Brain microvascular endothelial cell (primary cell): ENCODE measurements around the gene CARD8.
"Not testable (repeated sequence)": the region's sequence is repeated elsewhere in the genome, so short reads cannot be mapped to it uniquely, and the experiment has no call there.

Experiments
- DNase-seq: peaks from one replicate; pipeline ENCODE4 v3.0.0-alpha.2; 2020
- H3K27ac ChIP-seq: fragments of 250-450 bp; sonication (Bioruptor Pico); 2 replicates; pipeline ENCODE4 v1.5.1; 2020; ENCODE audit warnings: mild to moderate bottlenecking, moderate library complexity
- H3K27me3 ChIP-seq: fragments of 250-450 bp; sonication (Bioruptor Pico); replicated peaks from 2 replicates; pipeline ENCODE4 v1.5.1; 2020; ENCODE audit warnings: mild to moderate bottlenecking
- H3K36me3 ChIP-seq: fragments of 250-450 bp; sonication (Bioruptor Pico); replicated peaks from 2 replicates; pipeline ENCODE4 v1.5.1; 2020; ENCODE audit warnings: mild to moderate bottlenecking
- H3K4me3 ChIP-seq: 2 replicates; pipeline ENCODE4 v1.5.1; 2011; ENCODE audit warnings: low read depth, mild to moderate bottlenecking, control low read depth, low read length, moderate library complexity
- in situ Hi-C: cut with HindIII; loops from 2 replicates; pipeline ENCODE4 v1.10.0; 2017; ENCODE audit warnings: low sequenced_read_pairs, low pct_ligation_motif_present
- TF ChIP-seq, protein P1 (sequence below): IDR thresholded peaks from 2 replicates; pipeline ENCODE4 v1.5.1; 2011; ENCODE audit warnings: low read depth, mild to moderate bottlenecking, moderate library complexity, low read length, control low read depth, inconsistent platforms; ENCODE audit errors: missing control alignments

The CARD8 gene

GRCh38 chr19:48247212-48247611 lies 8.5 kb downstream of the CARD8 start:
- Histone ChIP-seq H3K27me3 (no peaks in the 10 kb centered on the region), H3K4me3 (no peak overlapping the region), H3K27ac (no peak overlapping the region), H3K36me3 (peaks cover 18% of the 10 kb centered on the region)
- no peak for DNase-seq
- TF ChIP-seq, protein P1, sequence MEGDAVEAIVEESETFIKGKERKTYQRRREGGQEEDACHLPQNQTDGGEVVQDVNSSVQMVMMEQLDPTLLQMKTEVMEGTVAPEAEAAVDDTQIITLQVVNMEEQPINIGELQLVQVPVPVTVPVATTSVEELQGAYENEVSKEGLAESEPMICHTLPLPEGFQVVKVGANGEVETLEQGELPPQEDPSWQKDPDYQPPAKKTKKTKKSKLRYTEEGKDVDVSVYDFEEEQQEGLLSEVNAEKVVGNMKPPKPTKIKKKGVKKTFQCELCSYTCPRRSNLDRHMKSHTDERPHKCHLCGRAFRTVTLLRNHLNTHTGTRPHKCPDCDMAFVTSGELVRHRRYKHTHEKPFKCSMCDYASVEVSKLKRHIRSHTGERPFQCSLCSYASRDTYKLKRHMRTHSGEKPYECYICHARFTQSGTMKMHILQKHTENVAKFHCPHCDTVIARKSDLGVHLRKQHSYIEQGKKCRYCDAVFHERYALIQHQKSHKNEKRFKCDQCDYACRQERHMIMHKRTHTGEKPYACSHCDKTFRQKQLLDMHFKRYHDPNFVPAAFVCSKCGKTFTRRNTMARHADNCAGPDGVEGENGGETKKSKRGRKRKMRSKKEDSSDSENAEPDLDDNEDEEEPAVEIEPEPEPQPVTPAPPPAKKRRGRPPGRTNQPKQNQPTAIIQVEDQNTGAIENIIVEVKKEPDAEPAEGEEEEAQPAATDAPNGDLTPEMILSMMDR: no peak
- in situ Hi-C loops: no loop called here

GRCh38 chr19:48246101-48246500 lies 9.6 kb downstream of the CARD8 start:
- Histone ChIP-seq H3K27me3 (no peaks in the 10 kb centered on the region), H3K27ac (no peak overlapping the region), H3K4me3 (no peak overlapping the region), H3K36me3 (peaks cover 18% of the 10 kb centered on the region)
- TF ChIP-seq, protein P1: no peak
- in situ Hi-C loops: no loop called here
- DNase-seq: no peak

DNA sequence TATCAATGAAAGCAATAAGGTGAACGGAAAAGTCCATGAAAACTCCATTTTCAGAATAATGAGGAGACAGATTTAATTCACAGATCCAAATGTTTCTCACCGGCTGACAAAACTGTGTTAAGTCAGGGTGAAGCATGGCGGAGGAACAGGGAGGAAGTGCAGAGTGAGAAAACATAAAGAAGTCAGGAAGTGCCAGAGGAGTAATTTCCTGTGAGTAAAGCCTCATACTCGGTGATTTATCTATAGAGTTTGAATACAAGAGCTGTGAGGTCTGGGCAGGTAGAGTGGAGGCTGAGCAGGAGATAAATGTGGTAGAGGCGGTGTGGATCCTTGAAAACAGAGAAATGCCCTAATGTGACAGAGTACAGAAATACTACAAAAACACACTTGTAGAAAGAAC lies 11.4 kb downstream of the CARD8 start:
- in situ Hi-C loops: no loop called here
- H3K4me3 ChIP-seq: no peak overlapping the region
- no peaks in the 10 kb centered on the region for H3K27me3 ChIP-seq
- DNase-seq: peak; percentile 26
- H3K27ac ChIP-seq: peak overlapping the region; percentile 16
- TF ChIP-seq, protein P1: no peak
- H3K36me3 ChIP-seq: peaks cover 20% of the 10 kb centered on the region

- in situ Hi-C loops, H3K27me3 ChIP-seq, H3K4me3 ChIP-seq, DNase-seq, H3K27ac ChIP-seq: not testable (repeated sequence)
- peaks cover 16% of the 10 kb centered on the region for H3K36me3 ChIP-seq
Observed at GRCh38 chr19:48241771-48242170, 13.9 kb downstream of the CARD8 start.

GRCh38 chr19:48239582-48240141 lies 16.1 kb downstream of the CARD8 start:
- DNase-seq: peak; percentile 36
- TF ChIP-seq, protein P1: no peak
- Histone ChIP-seq H3K27me3 (no peaks in the 10 kb centered on the region), H3K4me3 (no peak overlapping the region), H3K36me3 (peaks cover 15% of the 10 kb centered on the region), H3K27ac (no peak overlapping the region)
- in situ Hi-C loops: no loop called here

- TF ChIP-seq, protein P1: no peak
- DNase-seq: no peak
- no peak overlapping the region for H3K27ac ChIP-seq
- in situ Hi-C loops: no loop called here
- peaks cover 15% of the 10 kb centered on the region for H3K36me3 ChIP-seq
- no peaks in the 10 kb centered on the region for H3K27me3 ChIP-seq
- no peak overlapping the region for H3K4me3 ChIP-seq
Observed at GRCh38 chr19:48239120-48239519, 16.6 kb downstream of the CARD8 start.
